Endothelial cell of umbilical vein (primary cell): Measurements from ENCODE around the gene ATP2B2. TPM values are rescaled to one million over a fixed set of nuclear protein-coding genes. Genes with fewer than 3 reads are reported as not detected.

Experiments used
- BruUV-seq: library from RNA; stranded (reverse); fragments of 400-500 nt; replicated peaks from 2 replicates; lab custom pipeline; 2021; lab: Mats Ljungman, UMichigan
- CTCF ChIA-PET: fragments of 300-600, 350-600 bp; sonication (Branson Sonifier 250); formaldehyde crosslinking; loops from one replicate; lab custom pipeline; 2021; ENCODE audit warnings: antibody characterized with exemption, inconsistent platforms; lab: Charles Lee
- POLR2A ChIA-PET: fragments of 300-600, 350-600 bp; sonication (Branson Sonifier 250); formaldehyde crosslinking; loops from one replicate; lab custom pipeline; 2021; ENCODE audit warnings: antibody characterized with exemption, inconsistent platforms; lab: Charles Lee
- DNase-seq: peaks from one replicate; pipeline ENCODE4 v3.0.0-alpha.2; 2011; ENCODE audit warnings: low read depth, low spot score
- FAIRE-seq: peaks from 2 replicates; lab custom pipeline; 2011; peaks lifted over from hg19 to GRCh38; lab: Jason Lieb, UNC
- H2AFZ ChIP-seq: 2 replicates; pipeline ENCODE4 v1.6.0; 2012; ENCODE audit warnings: low read depth, low read length, control low read depth, inconsistent platforms
- H3K27ac ChIP-seq: 2 replicates; pipeline ENCODE4 v1.5.1; 2011; ENCODE audit warnings: low read depth, mild to moderate bottlenecking, control low read depth, low read length, moderate library complexity; ENCODE audit not compliant: insufficient read depth
- H3K27me3 ChIP-seq, 2 experiments: 2 replicates each; pipeline versions ENCODE4 v1.6.0 to v1.6.1; 2011; ENCODE audit warnings: low read length in 2 of 2, mixed read lengths in 1 of 2; ENCODE audit not compliant: control insufficient read depth in 2 of 2, insufficient read depth in 2 of 2
- H3K36me3 ChIP-seq, 2 experiments: 2 replicates in 1 of 2; 3 replicates in 1 of 2; pipeline ENCODE4 v1.5.1; 2011; ENCODE audit warnings: low read length in 2 of 2, mild to moderate bottlenecking in 1 of 2, moderate library complexity in 1 of 2; ENCODE audit not compliant: control insufficient read depth in 2 of 2, insufficient read depth in 2 of 2; ENCODE audit errors: extremely low read depth in 1 of 2
- H3K4me1 ChIP-seq: 3 replicates; pipeline ENCODE4 v1.5.1; 2011; ENCODE audit warnings: mild to moderate bottlenecking, low read length; ENCODE audit not compliant: control insufficient read depth, insufficient read depth; ENCODE audit errors: extremely low read depth
- H3K4me2 ChIP-seq: 2 replicates; pipeline ENCODE4 v1.6.1; 2011; ENCODE audit warnings: low read length, control low read depth, mixed read lengths; ENCODE audit not compliant: insufficient read depth
- H3K4me3 ChIP-seq, 3 experiments: fragments of 200-600 bp in 1 of 3; sonication (generic), shearing (Covaris generic) in 1 of 3; replicated peaks in 1 of 3; 2 replicates each; pipeline ENCODE4 v1.5.1; 2011 to 2016; ENCODE audit warnings: control low read depth in 3 of 3, low read length in 3 of 3, mild to moderate bottlenecking in 2 of 3, inconsistent platforms in 1 of 3, low read depth in 1 of 3, moderate library complexity in 1 of 3; ENCODE audit not compliant: insufficient read depth in 1 of 3
- H3K79me2 ChIP-seq: 2 replicates; pipeline ENCODE4 v1.6.0; 2012; ENCODE audit warnings: low read length, inconsistent platforms; ENCODE audit not compliant: control insufficient read depth, insufficient read depth
- H3K9ac ChIP-seq: replicated peaks from 2 replicates; pipeline ENCODE3; 2011; ENCODE audit warnings: low read length, control low read depth; ENCODE audit not compliant: insufficient read depth; ENCODE audit errors: extremely low read depth
- H3K9me1 ChIP-seq: replicated peaks from 3 replicates; pipeline ENCODE4 v1.6.0; 2011; ENCODE audit warnings: mild to moderate bottlenecking, low read length; ENCODE audit not compliant: control insufficient read depth, insufficient read depth; ENCODE audit errors: extremely low read depth
- H3K9me3 ChIP-seq: replicated peaks from 2 replicates; pipeline ENCODE4 v1.5.1; 2012; ENCODE audit warnings: low read length, inconsistent platforms; ENCODE audit not compliant: control insufficient read depth, insufficient read depth
- H4K20me1 ChIP-seq: replicated peaks from 2 replicates; pipeline ENCODE3; 2011; ENCODE audit warnings: mild to moderate bottlenecking, low read length; ENCODE audit not compliant: control insufficient read depth, insufficient read depth; ENCODE audit errors: extremely low read depth
- FOS ChIP-seq: IDR thresholded peaks from 2 replicates; pipeline ENCODE4 v1.6.1; 2011; ENCODE audit warnings: mild to moderate bottlenecking, low read length, moderate library complexity, borderline replicate concordance; ENCODE audit not compliant: insufficient read depth
- GATA2 ChIP-seq: IDR thresholded peaks from 2 replicates; pipeline ENCODE4 v1.7.0; 2011; ENCODE audit warnings: low read depth, mild to moderate bottlenecking, moderate library complexity, mixed read lengths, low read length; ENCODE audit not compliant: insufficient read length, insufficient read depth
- JUN ChIP-seq: IDR thresholded peaks from 2 replicates; pipeline ENCODE4 v1.6.1; 2011; ENCODE audit warnings: borderline replicate concordance, low read depth; ENCODE audit not compliant: insufficient read length, insufficient read depth
- MAX ChIP-seq: IDR thresholded peaks from 2 replicates; pipeline ENCODE4 v1.6.1; 2011; ENCODE audit not compliant: insufficient read depth, insufficient read length
- MYC ChIP-seq: IDR thresholded peaks from one replicate; pipeline ENCODE4 v1.6.1; 2011; ENCODE audit warnings: mild to moderate bottlenecking, low read depth, low read length
- POLR2A ChIP-seq: IDR thresholded peaks from 2 replicates; pipeline ENCODE4 v1.6.1; 2012; ENCODE audit warnings: low read depth, mild to moderate bottlenecking, control low read depth, low read length
- dilution Hi-C: fragments of 300-500 bp; cut with MboI; formaldehyde crosslinking; loops from one replicate; pipeline ENCODE4 v1.15.0; 2019; ENCODE audit warnings: low sequenced_read_pairs; ENCODE audit not compliant: extremely low pct_ligation_motif_present
- intact Hi-C: fragments of 100-400 bp; cut with micrococcal nuclease; formaldehyde crosslinking; loops from one replicate; pipeline ENCODE4 v1.10.0; 2022
- polyA plus RNA-seq, 4 experiments: library from polyadenylated mRNA; depleted of rRNA in 3 of 4; stranded (reverse) in 3 of 4; unstranded in 1 of 4; fragments of >200 nt; gene quantifications; 2 replicates each; pipeline versions ENCODE4 v1.2.1 to v1.2.3, GENCODE V29; 2011 to 2012; ENCODE audit warnings: missing spikeins in 1 of 4
- total RNA-seq: library from RNA; stranded (reverse); gene quantifications from 2 replicates; pipeline ENCODE4 v1.2.3, GENCODE V29; 2021

ATP2B2 gene
- total and polyA plus RNA-seq, 2 donors (not counting 3 experiments of a cell fraction or from before 2014, with no cell fraction given) = not detected

- H3K9me3 ChIP-seq = no peaks in the 10 kb centered on the region
- TF ChIP-seq MYC (no peak), GATA2 (no peak), POLR2A (no peak), JUN (no peak), MAX (no peak), FOS (no peak)
- intact Hi-C loops = no loop called here
- no peak overlapping the region for H3K9ac ChIP-seq
- no peak overlapping the region for H2AFZ ChIP-seq
- CTCF ChIA-PET = no interaction called here
- no peak for DNase-seq
- no peaks in the 10 kb centered on the region for H3K9me1 ChIP-seq
- H3K4me2 ChIP-seq = no peak overlapping the region
- H3K36me3 ChIP-seq = no peaks in the 10 kb centered on the region
- dilution Hi-C loops = no loop called here
- peaks cover 10 to 12% of the 10 kb centered on the region in 2 experiments for H3K27me3 ChIP-seq
- H4K20me1 ChIP-seq = no peaks in the 10 kb centered on the region
- no TSS peak for BruUV-seq
- H3K27ac ChIP-seq = no peak overlapping the region
- no peaks in the 10 kb centered on the region for H3K79me2 ChIP-seq
- no peak overlapping the region for H3K4me3 ChIP-seq
- H3K4me1 ChIP-seq = no peaks in the 10 kb centered on the region
- POLR2A ChIA-PET = no interaction called here
- no peak for FAIRE-seq
Measured at GRCh38 chr3:10507331-10507730, 1.9 kb upstream of the ATP2B2 start.

GRCh38 chr3:10506696-10507095 is 1.3 kb upstream of the ATP2B2 start:
- H3K9ac ChIP-seq = no peak overlapping the region
- TF ChIP-seq POLR2A = no peak
- no peak overlapping the region for H3K4me3 ChIP-seq
- no peaks in the 10 kb centered on the region for H3K36me3 ChIP-seq
- no peak for DNase-seq
- dilution Hi-C loops (no loop called here), intact Hi-C loops (no loop called here)
- H3K79me2 ChIP-seq = no peaks in the 10 kb centered on the region
- POLR2A ChIA-PET = no interaction called here
- peaks cover 10 to 12% of the 10 kb centered on the region in 2 experiments for H3K27me3 ChIP-seq
- CTCF ChIA-PET = no interaction called here
- H3K9me3 ChIP-seq = no peaks in the 10 kb centered on the region
- H3K9me1 ChIP-seq = no peaks in the 10 kb centered on the region
- H3K27ac ChIP-seq = no peak overlapping the region
- no peaks in the 10 kb centered on the region for H4K20me1 ChIP-seq
- no peak for FAIRE-seq
- BruUV-seq = no TSS peak
- H2AFZ ChIP-seq = no peak overlapping the region
- no peaks in the 10 kb centered on the region for H3K4me1 ChIP-seq
- no peak overlapping the region for H3K4me2 ChIP-seq
